Neural cell (in vitro differentiated cells): ENCODE data around the gene CBLB. TPM values are rescaled to one million over a fixed set of nuclear protein-coding genes. Genes with fewer than 3 reads are reported as not detected.

Experiments used
- H2AFZ ChIP-seq: fragments of 200-600, 300-800 bp; sonication (generic), shearing (Covaris generic); 2 replicates; pipeline ENCODE4 v1.6.0; 2014; ENCODE audit warnings: low read depth, mild to moderate bottlenecking, antibody characterized with exemption, low read length, moderate library complexity
- H3F3A ChIP-seq: fragments of 200-600 bp; shearing (Covaris generic); 2 replicates; pipeline ENCODE4 v1.6.1; 2016; ENCODE audit warnings: mild to moderate bottlenecking, moderate library complexity, mixed read lengths, antibody characterized with exemption, low read length; ENCODE audit not compliant: insufficient read depth, poor library complexity, severe bottlenecking
- H3K27ac ChIP-seq: fragments of 200-600, 300-800 bp; sonication (generic), shearing (Covaris generic); 2 replicates; pipeline ENCODE4 v1.5.1; 2014; ENCODE audit warnings: mild to moderate bottlenecking, low read length, moderate library complexity
- H3K27me3 ChIP-seq: fragments of 300-800, 200-600 bp; sonication (generic), shearing (Covaris generic); 2 replicates; pipeline ENCODE4 v1.6.0; 2014; ENCODE audit warnings: mild to moderate bottlenecking, low read depth, low read length, moderate library complexity; ENCODE audit not compliant: insufficient read depth
- H3K36me3 ChIP-seq: fragments of 300-800, 200-600 bp; sonication (generic), shearing (Covaris generic); 2 replicates; pipeline ENCODE4 v1.5.1; 2014; ENCODE audit warnings: mild to moderate bottlenecking, antibody characterized with exemption, low read length, moderate library complexity; ENCODE audit not compliant: insufficient read depth
- H3K4me2 ChIP-seq: fragments of 300-800, 200-600 bp; sonication (generic), shearing (Covaris generic); 2 replicates; pipeline ENCODE4 v1.6.0; 2014; ENCODE audit warnings: mild to moderate bottlenecking, low read length
- H3K4me3 ChIP-seq: fragments of 300-800, 200-600 bp; sonication (generic), shearing (Covaris generic); 2 replicates; pipeline ENCODE4 v1.5.1; 2014; ENCODE audit warnings: mild to moderate bottlenecking, low read length, moderate library complexity
- H3K79me2 ChIP-seq: fragments of 200-600 bp; shearing (Covaris generic); replicated peaks from 2 replicates; pipeline ENCODE4 v1.6.0; 2014; ENCODE audit warnings: mild to moderate bottlenecking, low read length, moderate library complexity; ENCODE audit not compliant: insufficient read depth
- H3K9ac ChIP-seq: fragments of 300-800, 200-600 bp; sonication (generic), shearing (Covaris generic); 2 replicates; pipeline ENCODE4 v1.6.1; 2016; ENCODE audit warnings: mild to moderate bottlenecking, low read length, mixed read lengths
- H3K9me2 ChIP-seq: fragments of 200-600 bp; shearing (Covaris generic); 2 replicates; pipeline ENCODE4 v1.6.1; 2016; ENCODE audit warnings: mild to moderate bottlenecking, low read length, mixed read lengths; ENCODE audit not compliant: insufficient read depth
- H3K9me3 ChIP-seq: fragments of 200-600, 300-800 bp; sonication (generic), shearing (Covaris generic); 2 replicates; pipeline ENCODE4 v1.6.1; 2016; ENCODE audit warnings: mild to moderate bottlenecking, mixed run types, low read length, moderate library complexity, mixed read lengths
- H4K20me1 ChIP-seq: fragments of 200-600 bp; shearing (Covaris generic); 2 replicates; pipeline ENCODE4 v1.6.1; 2016; ENCODE audit warnings: mild to moderate bottlenecking, mixed run types; ENCODE audit not compliant: insufficient read depth
- EP300 ChIP-seq: fragments of 450-650 bp; conservative IDR thresholded peaks from 2 replicates; pipeline ENCODE4 v1.6.1; 2014; ENCODE audit warnings: antibody characterized with exemption, mild to moderate bottlenecking, moderate library complexity; ENCODE audit not compliant: poor library complexity, severe bottlenecking
- EZH2 ChIP-seq: fragments of 200-600, 300-800 bp; shearing (Covaris generic), sonication (generic); IDR thresholded peaks from 2 replicates; pipeline ENCODE4 v1.6.1; 2014; ENCODE audit warnings: antibody characterized with exemption, low read length, borderline replicate concordance, mild to moderate bottlenecking; ENCODE audit not compliant: insufficient read depth, poor library complexity, severe bottlenecking
- MXI1 ChIP-seq: fragments of 450-650 bp; conservative IDR thresholded peaks from 2 replicates; pipeline ENCODE4 v1.6.1; 2014; ENCODE audit warnings: antibody characterized with exemption, mild to moderate bottlenecking; ENCODE audit not compliant: poor library complexity, severe bottlenecking
- POLR2AphosphoS5 ChIP-seq: IDR thresholded peaks from 2 replicates; pipeline ENCODE4 v1.6.1; 2012
- RAD21 ChIP-seq: fragments of 450-650 bp; conservative IDR thresholded peaks from 2 replicates; pipeline ENCODE4 v1.6.1; 2014; ENCODE audit warnings: antibody characterized with exemption, mild to moderate bottlenecking, moderate library complexity
- SMC3 ChIP-seq: fragments of 450-650 bp; conservative IDR thresholded peaks from 2 replicates; pipeline ENCODE4 v1.6.1; 2014; ENCODE audit warnings: antibody characterized with exemption, mild to moderate bottlenecking, moderate library complexity; ENCODE audit not compliant: poor library complexity
- TAF1 ChIP-seq: IDR thresholded peaks from 2 replicates; pipeline ENCODE4 v1.6.1; 2012; ENCODE audit warnings: low read depth
- polyA plus RNA-seq: library from polyadenylated mRNA; depleted of rRNA; stranded (reverse); fragments of >200 nt; gene quantifications from 2 replicates; pipeline ENCODE4 v1.2.3, GENCODE V29; 2014
- TF ChIP-seq, protein P1 (sequence below): fragments of 450-650 bp; IDR thresholded peaks from 2 replicates; pipeline ENCODE4 v1.5.1; 2014; ENCODE audit warnings: antibody characterized with exemption, mild to moderate bottlenecking, moderate library complexity; ENCODE audit not compliant: poor library complexity, severe bottlenecking
- TF ChIP-seq, protein P2 (sequence below): IDR thresholded peaks from 2 replicates; pipeline ENCODE4 v1.6.1; 2012; ENCODE audit warnings: borderline replicate concordance

CBLB gene
- polyA plus RNA-seq, 1 donor from 2014 or later, result 36.4 TPM

DNA sequence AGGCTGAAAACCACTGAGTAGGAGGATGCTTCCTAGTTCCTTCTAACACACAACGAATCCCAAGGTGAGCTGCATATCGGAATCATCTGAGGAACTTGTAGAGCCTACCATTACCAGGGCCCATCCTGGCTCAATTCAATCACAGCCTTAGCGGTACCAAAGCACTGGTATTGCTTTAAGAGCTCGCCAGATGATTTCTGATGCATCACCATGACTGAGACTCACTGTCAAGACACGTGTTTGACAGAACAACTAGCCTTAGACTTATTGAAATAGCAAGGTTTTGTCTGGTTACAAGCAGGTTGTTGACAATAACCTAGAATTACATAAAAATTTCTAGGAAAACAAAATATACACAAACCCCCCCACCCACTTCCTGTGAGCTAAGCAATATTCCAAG lies 68.5 kb downstream of the CBLB start:
- Histone ChIP-seq H4K20me1 (no peaks in the 10 kb centered on the region), H3K9ac (no peak overlapping the region), H3K9me2 (no peaks in the 10 kb centered on the region), H2AFZ (no peak overlapping the region), H3K27ac (no peak overlapping the region), H3K36me3 (no peaks in the 10 kb centered on the region), H3K9me3 (no peaks in the 10 kb centered on the region), H3K4me2 (no peak overlapping the region), H3K79me2 (peaks cover 6% of the 10 kb centered on the region), H3K4me3 (no peak overlapping the region), H3K27me3 (no peaks in the 10 kb centered on the region), H3F3A (no peaks in the 10 kb centered on the region)
- TF ChIP-seq TAF1 (no peak), POLR2AphosphoS5 (no peak), RAD21 (no peak), SMC3 (no peak), MXI1 (no peak)
- TF ChIP-seq, protein P1, sequence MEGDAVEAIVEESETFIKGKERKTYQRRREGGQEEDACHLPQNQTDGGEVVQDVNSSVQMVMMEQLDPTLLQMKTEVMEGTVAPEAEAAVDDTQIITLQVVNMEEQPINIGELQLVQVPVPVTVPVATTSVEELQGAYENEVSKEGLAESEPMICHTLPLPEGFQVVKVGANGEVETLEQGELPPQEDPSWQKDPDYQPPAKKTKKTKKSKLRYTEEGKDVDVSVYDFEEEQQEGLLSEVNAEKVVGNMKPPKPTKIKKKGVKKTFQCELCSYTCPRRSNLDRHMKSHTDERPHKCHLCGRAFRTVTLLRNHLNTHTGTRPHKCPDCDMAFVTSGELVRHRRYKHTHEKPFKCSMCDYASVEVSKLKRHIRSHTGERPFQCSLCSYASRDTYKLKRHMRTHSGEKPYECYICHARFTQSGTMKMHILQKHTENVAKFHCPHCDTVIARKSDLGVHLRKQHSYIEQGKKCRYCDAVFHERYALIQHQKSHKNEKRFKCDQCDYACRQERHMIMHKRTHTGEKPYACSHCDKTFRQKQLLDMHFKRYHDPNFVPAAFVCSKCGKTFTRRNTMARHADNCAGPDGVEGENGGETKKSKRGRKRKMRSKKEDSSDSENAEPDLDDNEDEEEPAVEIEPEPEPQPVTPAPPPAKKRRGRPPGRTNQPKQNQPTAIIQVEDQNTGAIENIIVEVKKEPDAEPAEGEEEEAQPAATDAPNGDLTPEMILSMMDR, result no peak
- TF ChIP-seq, protein P2, sequence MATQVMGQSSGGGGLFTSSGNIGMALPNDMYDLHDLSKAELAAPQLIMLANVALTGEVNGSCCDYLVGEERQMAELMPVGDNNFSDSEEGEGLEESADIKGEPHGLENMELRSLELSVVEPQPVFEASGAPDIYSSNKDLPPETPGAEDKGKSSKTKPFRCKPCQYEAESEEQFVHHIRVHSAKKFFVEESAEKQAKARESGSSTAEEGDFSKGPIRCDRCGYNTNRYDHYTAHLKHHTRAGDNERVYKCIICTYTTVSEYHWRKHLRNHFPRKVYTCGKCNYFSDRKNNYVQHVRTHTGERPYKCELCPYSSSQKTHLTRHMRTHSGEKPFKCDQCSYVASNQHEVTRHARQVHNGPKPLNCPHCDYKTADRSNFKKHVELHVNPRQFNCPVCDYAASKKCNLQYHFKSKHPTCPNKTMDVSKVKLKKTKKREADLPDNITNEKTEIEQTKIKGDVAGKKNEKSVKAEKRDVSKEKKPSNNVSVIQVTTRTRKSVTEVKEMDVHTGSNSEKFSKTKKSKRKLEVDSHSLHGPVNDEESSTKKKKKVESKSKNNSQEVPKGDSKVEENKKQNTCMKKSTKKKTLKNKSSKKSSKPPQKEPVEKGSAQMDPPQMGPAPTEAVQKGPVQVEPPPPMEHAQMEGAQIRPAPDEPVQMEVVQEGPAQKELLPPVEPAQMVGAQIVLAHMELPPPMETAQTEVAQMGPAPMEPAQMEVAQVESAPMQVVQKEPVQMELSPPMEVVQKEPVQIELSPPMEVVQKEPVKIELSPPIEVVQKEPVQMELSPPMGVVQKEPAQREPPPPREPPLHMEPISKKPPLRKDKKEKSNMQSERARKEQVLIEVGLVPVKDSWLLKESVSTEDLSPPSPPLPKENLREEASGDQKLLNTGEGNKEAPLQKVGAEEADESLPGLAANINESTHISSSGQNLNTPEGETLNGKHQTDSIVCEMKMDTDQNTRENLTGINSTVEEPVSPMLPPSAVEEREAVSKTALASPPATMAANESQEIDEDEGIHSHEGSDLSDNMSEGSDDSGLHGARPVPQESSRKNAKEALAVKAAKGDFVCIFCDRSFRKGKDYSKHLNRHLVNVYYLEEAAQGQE, result no peak

DNA sequence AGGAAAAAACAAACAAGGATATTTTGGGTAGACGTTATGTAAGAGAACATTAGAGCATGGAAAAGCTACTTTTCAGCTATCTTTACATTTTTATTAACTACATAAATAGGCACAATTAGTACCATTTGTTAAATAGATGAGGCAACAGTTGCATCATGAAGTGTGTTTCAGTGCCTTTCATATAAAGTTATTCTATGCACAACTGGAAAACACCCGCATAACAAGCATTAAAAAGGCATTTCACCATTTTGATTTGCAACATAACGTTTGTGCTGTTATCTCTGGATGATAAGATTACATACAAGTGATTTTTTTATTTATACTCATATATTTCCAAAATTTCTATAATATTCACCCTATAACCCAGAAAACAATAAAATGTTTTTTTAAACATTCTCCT lies 69.5 kb downstream of the CBLB start:
- H3K9ac ChIP-seq, result no peak overlapping the region
- no peaks in the 10 kb centered on the region for H3F3A ChIP-seq
- H3K79me2 ChIP-seq, result peaks cover 6% of the 10 kb centered on the region
- TF ChIP-seq RAD21 (no peak), EP300 (no peak), TAF1 (no peak), MXI1 (no peak), POLR2AphosphoS5 (no peak), SMC3 (no peak), EZH2 (no peak)
- TF ChIP-seq, protein P1, result no peak
- TF ChIP-seq, protein P2, result no peak
- no peaks in the 10 kb centered on the region for H3K9me2 ChIP-seq
- H3K9me3 ChIP-seq, result no peaks in the 10 kb centered on the region
- H3K4me2 ChIP-seq, result peak overlapping the region; percentile 9
- H2AFZ ChIP-seq, result no peak overlapping the region
- H3K36me3 ChIP-seq, result no peaks in the 10 kb centered on the region
- no peaks in the 10 kb centered on the region for H4K20me1 ChIP-seq
- no peak overlapping the region for H3K27ac ChIP-seq
- H3K4me3 ChIP-seq, result no peak overlapping the region
- H3K27me3 ChIP-seq, result no peaks in the 10 kb centered on the region
